Measurements from ENCODE around the gene ERVW-1. TPM values are rescaled to one million over a fixed set of nuclear protein-coding genes. Genes with fewer than 3 reads are reported as not detected.
"Not testable (repeated sequence)": the region's sequence is repeated elsewhere in the genome, so short reads cannot be mapped to it uniquely, and the experiment has no call there.

ERVW-1 gene, protein sequence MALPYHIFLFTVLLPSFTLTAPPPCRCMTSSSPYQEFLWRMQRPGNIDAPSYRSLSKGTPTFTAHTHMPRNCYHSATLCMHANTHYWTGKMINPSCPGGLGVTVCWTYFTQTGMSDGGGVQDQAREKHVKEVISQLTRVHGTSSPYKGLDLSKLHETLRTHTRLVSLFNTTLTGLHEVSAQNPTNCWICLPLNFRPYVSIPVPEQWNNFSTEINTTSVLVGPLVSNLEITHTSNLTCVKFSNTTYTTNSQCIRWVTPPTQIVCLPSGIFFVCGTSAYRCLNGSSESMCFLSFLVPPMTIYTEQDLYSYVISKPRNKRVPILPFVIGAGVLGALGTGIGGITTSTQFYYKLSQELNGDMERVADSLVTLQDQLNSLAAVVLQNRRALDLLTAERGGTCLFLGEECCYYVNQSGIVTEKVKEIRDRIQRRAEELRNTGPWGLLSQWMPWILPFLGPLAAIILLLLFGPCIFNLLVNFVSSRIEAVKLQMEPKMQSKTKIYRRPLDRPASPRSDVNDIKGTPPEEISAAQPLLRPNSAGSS
- total RNA-seq = not detected in 2 replicates

- H3K4me3 Mint-ChIP-seq; intact Hi-C loops (cut with micrococcal nuclease); DNase-seq (ENCODE audit: low spot score); H3K9me3 Mint-ChIP-seq; H3K27me3 Mint-ChIP-seq (ENCODE audit: insufficient read depth); H3K27ac Mint-ChIP-seq; H3K4me1 Mint-ChIP-seq (ENCODE audit: low read depth); H3K36me3 Mint-ChIP-seq (ENCODE audit: low read depth): not testable (repeated sequence)
Measured at GRCh38 chr7:92477681-92478080, at the start of gene ERVW-1. ERVW-1 (minus strand) TSS chr7:92477946; CDS start chr7:92470381, 7,565 bp downstream.

- Mint-ChIP-seq H3K27me3 (ENCODE audit: insufficient read depth) (no peaks in the 10 kb centered on the region), H3K27ac (no peak overlapping the region), H3K4me1 (ENCODE audit: low read depth) (peaks cover 10% of the 10 kb centered on the region), H3K4me3 (no peak overlapping the region), H3K9me3 (no peaks in the 10 kb centered on the region), H3K36me3 (ENCODE audit: low read depth) (peaks cover 4% of the 10 kb centered on the region)
- intact Hi-C loops (cut with micrococcal nuclease) = no loop called here
- no peak for DNase-seq (ENCODE audit: low spot score)
Measured at GRCh38 chr7:92523110-92523509, 45.4 kb upstream of the ERVW-1 start.

- Mint-ChIP-seq H3K4me1 (ENCODE audit: low read depth) (no peaks in the 10 kb centered on the region), H3K9me3 (no peaks in the 10 kb centered on the region), H3K27ac (no peak overlapping the region), H3K4me3 (no peak overlapping the region), H3K27me3 (ENCODE audit: insufficient read depth) (no peaks in the 10 kb centered on the region), H3K36me3 (ENCODE audit: low read depth) (peaks cover 19% of the 10 kb centered on the region)
- intact Hi-C loops (cut with micrococcal nuclease) = no loop called here
- DNase-seq (ENCODE audit: low spot score) = no peak
Measured at GRCh38 chr7:92520024-92520423, 42.3 kb upstream of the ERVW-1 start.

GRCh38 chr7:92517631-92518030 lies 39.9 kb upstream of the ERVW-1 start:
- Mint-ChIP-seq H3K9me3 (no peaks in the 10 kb centered on the region), H3K27me3 (ENCODE audit: insufficient read depth) (no peaks in the 10 kb centered on the region), H3K4me1 (ENCODE audit: low read depth) (no peaks in the 10 kb centered on the region), H3K4me3 (no peak overlapping the region), H3K36me3 (ENCODE audit: low read depth) (peaks cover 24% of the 10 kb centered on the region), H3K27ac (no peak overlapping the region)
- DNase-seq (ENCODE audit: low spot score) = no peak
- intact Hi-C loops (cut with micrococcal nuclease) = no loop called here

GRCh38 chr7:92513167-92513902 lies 35.6 kb upstream of the ERVW-1 start:
- DNase-seq (ENCODE audit: low spot score) = no peak
- Mint-ChIP-seq H3K9me3 (no peaks in the 10 kb centered on the region), H3K4me3 (no peak overlapping the region), H3K27me3 (ENCODE audit: insufficient read depth) (no peaks in the 10 kb centered on the region), H3K36me3 (ENCODE audit: low read depth) (peaks cover 22% of the 10 kb centered on the region), H3K27ac (no peak overlapping the region), H3K4me1 (ENCODE audit: low read depth) (no peaks in the 10 kb centered on the region)
- intact Hi-C loops (cut with micrococcal nuclease) = no loop called here

DNA sequence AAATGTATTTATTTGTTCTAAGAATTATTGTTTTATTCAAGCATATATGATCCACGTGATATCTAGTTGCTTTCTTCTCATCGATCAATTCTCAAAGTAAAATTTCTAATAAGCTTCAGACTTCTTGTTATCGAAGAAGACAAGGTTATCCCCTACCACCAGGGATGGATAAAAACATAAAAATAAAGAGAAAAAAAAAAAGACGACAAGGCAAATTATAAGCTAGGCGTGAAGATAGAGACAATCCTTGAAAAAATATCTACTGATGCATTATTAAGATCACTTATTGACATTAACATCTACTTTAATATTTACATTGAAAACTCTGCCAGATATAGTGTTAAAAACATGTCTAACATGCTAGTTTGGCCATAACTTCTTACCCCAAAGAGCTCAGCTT lies 31.2 kb upstream of the ERVW-1 start:
- Mint-ChIP-seq H3K4me3 (no peak overlapping the region), H3K27ac (no peak overlapping the region)

DNA sequence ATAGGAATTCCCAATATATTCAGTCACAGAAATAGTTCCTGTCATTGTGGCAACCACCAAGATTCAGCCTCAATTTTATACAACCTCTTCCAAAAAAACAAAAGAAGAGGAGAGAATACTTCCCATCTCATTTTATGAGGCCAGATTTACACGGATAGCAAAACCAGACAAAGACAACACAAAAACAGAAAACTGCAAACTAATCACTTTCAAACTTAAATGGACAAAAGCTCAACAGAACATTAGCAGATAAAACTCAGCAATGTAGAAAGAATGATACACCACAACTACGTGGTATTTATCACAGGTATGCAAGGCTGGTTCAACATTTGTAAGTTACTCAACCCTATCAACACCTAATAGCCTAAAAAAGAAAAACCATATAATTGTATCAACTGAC lies 28.6 kb upstream of the ERVW-1 start:
- Mint-ChIP-seq H3K4me1 (ENCODE audit: low read depth) (peaks cover 13% of the 10 kb centered on the region), H3K9me3 (no peaks in the 10 kb centered on the region), H3K27me3 (ENCODE audit: insufficient read depth) (no peaks in the 10 kb centered on the region), H3K27ac (no peak overlapping the region), H3K4me3 (no peak overlapping the region), H3K36me3 (ENCODE audit: low read depth) (peaks cover 5% of the 10 kb centered on the region)
- intact Hi-C loops (cut with micrococcal nuclease) = no loop called here
- DNase-seq (ENCODE audit: low spot score) = no peak

More for the DNA sequence above, 31.2 kb upstream of the ERVW-1 start:
- Mint-ChIP-seq H3K4me1 (ENCODE audit: low read depth) (peaks cover 5% of the 10 kb centered on the region), H3K36me3 (ENCODE audit: low read depth) (peaks cover 5% of the 10 kb centered on the region), H3K27me3 (ENCODE audit: insufficient read depth) (no peaks in the 10 kb centered on the region), H3K9me3 (no peaks in the 10 kb centered on the region)
- no peak for DNase-seq (ENCODE audit: low spot score)
- intact Hi-C loops (cut with micrococcal nuclease) = no loop called here

DNA sequence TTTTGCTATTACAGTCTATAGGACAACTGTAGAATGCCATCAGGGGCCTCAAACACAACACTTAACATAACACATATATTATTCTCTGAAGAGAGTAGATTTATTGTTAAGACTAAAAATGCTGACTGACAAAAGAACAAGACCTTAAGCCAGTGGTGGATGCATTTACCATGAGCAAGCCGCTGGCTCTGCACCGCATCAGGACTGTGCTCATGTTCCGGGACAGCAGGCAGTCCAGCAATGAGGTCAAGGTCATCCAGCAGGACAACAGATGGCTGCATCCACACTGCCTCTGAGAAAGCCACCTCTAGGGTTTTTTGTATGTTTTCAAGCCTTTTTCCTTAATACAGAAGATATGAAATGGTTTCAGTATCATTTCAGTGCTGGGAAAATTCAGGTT lies 26.8 kb upstream of the ERVW-1 start:
- Mint-ChIP-seq H3K4me1 (ENCODE audit: low read depth) (peaks cover 13% of the 10 kb centered on the region), H3K36me3 (ENCODE audit: low read depth) (peaks cover 11% of the 10 kb centered on the region), H3K27ac (no peak overlapping the region), H3K4me3 (no peak overlapping the region), H3K27me3 (ENCODE audit: insufficient read depth) (no peaks in the 10 kb centered on the region), H3K9me3 (no peaks in the 10 kb centered on the region)
- DNase-seq (ENCODE audit: low spot score) = no peak
- intact Hi-C loops (cut with micrococcal nuclease) = no loop called here

GRCh38 chr7:92503767-92504166 lies 26.0 kb upstream of the ERVW-1 start:
- Mint-ChIP-seq H3K4me1 (ENCODE audit: low read depth) (peaks cover 15% of the 10 kb centered on the region), H3K36me3 (ENCODE audit: low read depth) (peaks cover 14% of the 10 kb centered on the region), H3K9me3 (no peaks in the 10 kb centered on the region), H3K4me3 (no peak overlapping the region), H3K27me3 (ENCODE audit: insufficient read depth) (no peaks in the 10 kb centered on the region), H3K27ac (no peak overlapping the region)
- DNase-seq (ENCODE audit: low spot score) = no peak
- intact Hi-C loops (cut with micrococcal nuclease) = no loop called here

- H3K27me3 Mint-ChIP-seq (ENCODE audit: insufficient read depth) = no peaks in the 10 kb centered on the region
- peaks cover 10% of the 10 kb centered on the region for H3K4me1 Mint-ChIP-seq (ENCODE audit: low read depth)
- H3K27ac Mint-ChIP-seq = no peak overlapping the region
- intact Hi-C loops (cut with micrococcal nuclease) = no loop called here
- peaks cover 21% of the 10 kb centered on the region for H3K36me3 Mint-ChIP-seq (ENCODE audit: low read depth)
- H3K9me3 Mint-ChIP-seq = no peaks in the 10 kb centered on the region
- no peak overlapping the region for H3K4me3 Mint-ChIP-seq
- no peak for DNase-seq (ENCODE audit: low spot score)
Measured at GRCh38 chr7:92498557-92498956, 20.8 kb upstream of the ERVW-1 start.

DNA sequence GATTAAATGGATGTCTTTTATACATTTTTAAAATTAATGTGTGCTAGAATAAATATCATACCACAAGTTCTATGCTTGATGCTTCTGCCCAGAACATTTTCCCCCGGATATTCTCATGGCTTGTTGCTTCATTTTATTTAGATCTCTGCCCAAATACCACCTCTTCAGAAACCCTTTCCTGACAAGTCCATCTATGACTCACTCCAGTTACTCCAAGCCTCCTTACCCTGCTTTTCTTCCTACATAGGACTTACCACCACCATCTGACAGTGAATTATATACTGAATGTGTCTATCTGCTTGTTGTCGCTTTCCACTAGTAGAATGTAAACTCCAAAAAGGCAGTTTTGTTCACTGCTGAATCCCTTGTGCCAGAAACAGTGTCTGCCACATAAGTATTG lies 19.1 kb upstream of the ERVW-1 start:
- H3K36me3 Mint-ChIP-seq (ENCODE audit: low read depth) = peaks cover 24% of the 10 kb centered on the region
- DNase-seq (ENCODE audit: low spot score) = no peak

GRCh38 chr7:92489634-92490033 lies 11.9 kb upstream of the ERVW-1 start:
- Mint-ChIP-seq H3K27me3 (ENCODE audit: insufficient read depth) (no peaks in the 10 kb centered on the region), H3K9me3 (no peaks in the 10 kb centered on the region), H3K36me3 (ENCODE audit: low read depth) (peaks cover 28% of the 10 kb centered on the region), H3K4me3 (no peak overlapping the region), H3K4me1 (ENCODE audit: low read depth) (no peaks in the 10 kb centered on the region), H3K27ac (no peak overlapping the region)
- intact Hi-C loops (cut with micrococcal nuclease) = no loop called here
- DNase-seq (ENCODE audit: low spot score) = no peak

More for the DNA sequence above, 19.1 kb upstream of the ERVW-1 start:
- no peak overlapping the region for H3K27ac Mint-ChIP-seq
- intact Hi-C loops (cut with micrococcal nuclease) = no loop called here
- peaks cover 7% of the 10 kb centered on the region for H3K4me1 Mint-ChIP-seq (ENCODE audit: low read depth)
- no peaks in the 10 kb centered on the region for H3K9me3 Mint-ChIP-seq
- no peaks in the 10 kb centered on the region for H3K27me3 Mint-ChIP-seq (ENCODE audit: insufficient read depth)
- H3K4me3 Mint-ChIP-seq = no peak overlapping the region

DNA sequence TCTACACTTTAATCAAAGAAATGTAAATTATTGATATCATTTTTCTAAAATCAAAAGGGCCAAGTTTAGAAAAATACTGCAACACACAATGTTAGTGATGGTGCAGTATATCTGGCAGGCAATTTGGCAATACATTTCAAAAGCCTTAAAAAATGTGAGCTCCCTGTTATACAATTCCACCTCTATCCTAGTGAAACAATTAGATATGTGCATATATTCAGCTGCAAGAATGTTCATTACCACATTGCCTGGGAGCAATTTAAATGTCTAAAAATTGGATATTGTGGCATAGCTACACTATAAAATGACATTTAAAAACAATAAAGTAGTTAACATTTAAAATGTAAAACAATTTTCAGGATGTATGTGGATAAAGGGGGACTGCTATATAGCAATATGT lies 10.1 kb upstream of the ERVW-1 start:
- intact Hi-C loops (cut with micrococcal nuclease) = no loop called here
- no peaks in the 10 kb centered on the region for H3K27me3 Mint-ChIP-seq (ENCODE audit: insufficient read depth)
- DNase-seq (ENCODE audit: low spot score) = no peak
- no peaks in the 10 kb centered on the region for H3K9me3 Mint-ChIP-seq
- no peak overlapping the region for H3K4me3 Mint-ChIP-seq
- no peaks in the 10 kb centered on the region for H3K4me1 Mint-ChIP-seq (ENCODE audit: low read depth)
- H3K27ac Mint-ChIP-seq = no peak overlapping the region
- peaks cover 26% of the 10 kb centered on the region for H3K36me3 Mint-ChIP-seq (ENCODE audit: low read depth)
